K562 (cell line): Measurements from ENCODE around the gene UFC1. TPM values are rescaled to one million over a fixed set of nuclear protein-coding genes. Genes with fewer than 3 reads are reported as not detected.

Experiments
- BDP1 ChIP-seq: IDR thresholded peaks from 3 replicates; pipeline ENCODE4 v1.6.1; 2011; ENCODE audit not compliant: insufficient read length, insufficient read depth
- CEBPB ChIP-seq: fragments of 450-650 bp; IDR thresholded peaks from 2 replicates; pipeline ENCODE4 v1.6.1; 2016; ENCODE audit warnings: missing genetic modification characterization, missing compliant biosample characterization
- CTBP1 ChIP-seq: fragments of 450-650 bp; IDR thresholded peaks from 2 replicates; pipeline ENCODE4 v1.6.1; 2016; ENCODE audit warnings: borderline replicate concordance
- HBP1 ChIP-seq: fragments of 450-650 bp; formaldehyde crosslinking; IDR thresholded peaks from 2 replicates; pipeline ENCODE4 v1.4.0; 2022; ENCODE audit warnings: missing genetic modification characterization
- HDAC3 ChIP-seq: fragments of 450-650 bp; IDR thresholded peaks from 2 replicates; pipeline ENCODE4 v1.6.1; 2018; ENCODE audit warnings: borderline replicate concordance, mild to moderate bottlenecking, moderate library complexity; ENCODE audit not compliant: partially characterized antibody
- HNRNPUL1 ChIP-seq: fragments of 200-400 bp; formaldehyde crosslinking; IDR thresholded peaks from 2 replicates; pipeline ENCODE4 v1.6.1; 2017; ENCODE audit warnings: low read length
- HSF4 ChIP-seq: fragments of 250-450 bp; sonication (Bioruptor Pico); IDR thresholded peaks from 2 replicates; pipeline ENCODE4 v2.1.2; 2022; ENCODE audit warnings: mild to moderate bottlenecking, moderate library complexity, borderline replicate concordance
- L3MBTL2 ChIP-seq: fragments of 450-650 bp; IDR thresholded peaks from 2 replicates; pipeline ENCODE4 v1.6.1; 2016; ENCODE audit warnings: mild to moderate bottlenecking, moderate library complexity
- MTA2 ChIP-seq: fragments of 450-650 bp; IDR thresholded peaks from 2 replicates; pipeline ENCODE4 v1.6.1; 2016; ENCODE audit warnings: low read depth
- MXI1 ChIP-seq: IDR thresholded peaks from 2 replicates; pipeline ENCODE4 v1.6.1; 2011; ENCODE audit warnings: low read depth, mild to moderate bottlenecking, improper control_type of control experiment, low read length
- NR2C1 ChIP-seq, 2 experiments: fragments of 450-650 bp; IDR thresholded peaks; 2 replicates each; pipeline ENCODE4 v1.6.1; 2017; ENCODE audit warnings: mild to moderate bottlenecking in 2 of 2, antibody characterized with exemption in 1 of 2, inconsistent platforms in 1 of 2, missing compliant biosample characterization in 1 of 2, missing genetic modification characterization in 1 of 2
- NR3C1 ChIP-seq: sonication (generic); formaldehyde crosslinking; IDR thresholded peaks from 2 replicates; pipeline ENCODE4 v1.8.1; 2022; ENCODE audit warnings: missing genetic modification reagents
- PTTG1 ChIP-seq: fragments of 450-650 bp; IDR thresholded peaks from 2 replicates; pipeline ENCODE4 v1.6.1; 2016; ENCODE audit warnings: low read depth, mild to moderate bottlenecking, missing genetic modification characterization, missing compliant biosample characterization
- RCOR1 ChIP-seq, 2 experiments: IDR thresholded peaks; 2 replicates each; pipeline ENCODE4 v1.6.1; 2012; ENCODE audit warnings: low read depth in 2 of 2, low read length in 2 of 2, borderline replicate concordance in 1 of 2, improper control_type of control experiment in 1 of 2
- REST ChIP-seq, 2 experiments: fragments of 450-650 bp; formaldehyde crosslinking in 1 of 2; IDR thresholded peaks; 2 replicates each; pipeline versions ENCODE4 v1.4.0 to v1.6.1; 2014 to 2020; ENCODE audit warnings: mild to moderate bottlenecking in 2 of 2, borderline replicate concordance in 1 of 2, low read depth in 1 of 2
- TAF1 ChIP-seq: IDR thresholded peaks from 2 replicates; pipeline ENCODE4 v1.6.1; 2011; ENCODE audit warnings: mild to moderate bottlenecking, low read length, moderate library complexity; ENCODE audit not compliant: insufficient read depth, control insufficient read depth, severe bottlenecking; ENCODE audit errors: extremely low read depth
- TCF7 ChIP-seq: sonication (generic); IDR thresholded peaks from 2 replicates; pipeline ENCODE4 v1.6.1; 2016; ENCODE audit warnings: antibody characterized with exemption, borderline replicate concordance
- TRIM24 ChIP-seq, 2 experiments: fragments of 450-650 bp; IDR thresholded peaks; 2 replicates each; pipeline ENCODE4 v1.6.1; 2016
- ZNF444 ChIP-seq: fragments of 250-450 bp; sonication (Bioruptor Pico); IDR thresholded peaks from 2 replicates; pipeline ENCODE4 v1.4.0; 2020; ENCODE audit warnings: mild to moderate bottlenecking, moderate library complexity
- ZNF584 ChIP-seq: fragments of 200-800 bp; sonication (Bioruptor generic); IDR thresholded peaks from 2 replicates; pipeline ENCODE4 v1.6.1; 2016; ENCODE audit warnings: low read depth, mild to moderate bottlenecking, missing genetic modification characterization, missing compliant biosample characterization
- polyA plus RNA-seq, 8 experiments: library from polyadenylated mRNA; depleted of rRNA in 4 of 8; stranded (reverse) in 5 of 8; unstranded in 3 of 8; fragments of >200 nt; fragmentation: Nextera tagmentation in 2 of 8; fragmentation: Illumina TruSeq in 1 of 8; extraction: Ambion mirVana in 2 of 8; extraction: Trizol in 1 of 8; gene quantifications; 2 replicates each; pipeline versions ENCODE4 v1.2.1 to v1.2.3, GENCODE V29; 2011 to 2014; ENCODE audit warnings: inconsistent platforms in 1 of 8, missing spikeins in 1 of 8
- total RNA-seq, 7 experiments: library from RNA; depleted of rRNA in 6 of 7; stranded (reverse); fragments of >200 nt in 6 of 7; fragmentation: Illumina TruSeq in 2 of 7; extraction: Trizol in 2 of 7; gene quantifications; 2 replicates each; pipeline versions ENCODE4 v1.2.1 to v1.2.3, GENCODE V29; 2011 to 2021; ENCODE audit warnings: low replicate concordance in 1 of 7

Gene UFC1
- total and polyA plus RNA-seq, 9 of the 15 experiments (the other 6 are each of a cell fraction or from before 2014, with no cell fraction given): 92.8 to 220 (median 161) TPM

GRCh38 chr1:161115132-161115711, 38.6 kb upstream of the UFC1 start (continued):
- peak; percentile 84 for TF ChIP-seq ZNF584 (CRISPR knock-in tag)
- no peak for TF ChIP-seq HNRNPUL1
- 0 out of 2 replicates have a peak, but pooled peaks have one; percentile 36 for TF ChIP-seq L3MBTL2
- TF ChIP-seq CEBPB (tag): peak; percentile 30; the same call in 1 of the 2 replicates
- TF ChIP-seq MXI1: no peak
- TF ChIP-seq HDAC3: no peak
- peak; percentile 92 for TF ChIP-seq CTBP1
- no peak for TF ChIP-seq REST (IDR thresholded peaks at IDR 0.05; ENCODE audit: borderline replicate concordance)
- no peak for TF ChIP-seq REST (CRISPR knock-in tag; IDR thresholded peaks at IDR 0.05; ENCODE audit: low read depth)
- no peak for TF ChIP-seq ZNF444 (CRISPR knock-in tag)
- TF ChIP-seq HSF4: no peak
- TF ChIP-seq PTTG1 (tag): no peak
- TF ChIP-seq NR3C1: no peak
- no peak for TF ChIP-seq MTA2
- TF ChIP-seq HBP1 (CRISPR knock-in tag): no peak
- peak; percentile 39 to 53; a peak in 1 of 4 replicates for TF ChIP-seq TRIM24 (IDR thresholded peaks at IDR 0.05)
- TF ChIP-seq NR2C1 (IDR thresholded peaks at IDR 0.05): no peak
- peak; percentile 57 for TF ChIP-seq NR2C1 (tag; IDR thresholded peaks at IDR 0.05)
- no peak for TF ChIP-seq TAF1
- no peak for TF ChIP-seq TCF7
- TF ChIP-seq RCOR1 (IDR thresholded peaks at IDR 0.05; ENCODE audit: borderline replicate concordance in 1 of 2, low read depth in 2 of 2, low read length in 2 of 2): peak in 1 of 2 experiments; percentile 52; a peak in 1 of 4 replicates
- TF ChIP-seq BDP1: no peak
